GM18508 (cell line): ENCODE data around the gene STK26.
A peak's percentile ranks its signal among the peaks of the same experiment; 100 is the strongest.
"Not testable (repeated sequence)": the region's sequence is repeated elsewhere in the genome, so short reads cannot be mapped to it uniquely, and the experiment has no call there.

Source experiments
- ATAC-seq: cut with Tn5 transposase; IDR thresholded peaks from one replicate; pipeline ENCODE4 v1.9.1; 2021; ENCODE audit warnings: moderate number of reproducible peaks; ENCODE audit not compliant: insufficient read depth, unreplicated experiment

Gene STK26

GRCh38 chrX:132090403-132091159 is 67.5 kb downstream of the STK26 start:
- ATAC-seq: no peak

GRCh38 chrX:132092439-132093065 is 69.5 kb downstream of the STK26 start:
- peak; percentile 75 for ATAC-seq

DNA sequence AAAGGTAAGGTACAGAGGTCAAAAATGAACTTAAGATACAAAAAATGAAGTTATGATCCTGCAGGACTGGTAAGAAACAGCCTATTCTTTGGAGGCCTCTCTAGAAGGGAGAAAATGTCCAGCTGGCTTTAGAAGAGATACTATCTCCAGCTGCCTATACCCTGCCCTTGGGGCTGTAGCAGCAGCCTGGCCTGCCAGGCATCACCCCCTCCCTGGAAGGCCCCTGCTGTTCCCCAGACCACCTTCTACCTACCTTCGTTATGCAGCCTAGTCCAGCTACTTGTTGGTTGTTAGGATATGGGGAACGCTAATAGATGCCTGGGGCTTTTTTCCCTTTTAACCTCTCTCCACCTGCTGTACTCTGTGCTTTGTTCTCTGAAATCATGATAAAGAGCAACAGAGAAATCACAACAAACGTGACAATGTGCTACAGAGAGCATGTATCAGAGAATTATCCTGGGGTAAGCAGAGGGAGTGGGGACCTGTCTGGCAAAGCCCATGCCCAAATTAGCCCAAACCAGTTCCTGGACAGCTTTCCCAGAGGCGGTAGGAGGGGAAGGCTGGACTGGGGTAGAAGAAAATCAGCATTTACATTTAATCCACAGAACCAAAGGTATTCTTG is 70.2 kb downstream of the STK26 start:
- ATAC-seq: no peak

DNA sequence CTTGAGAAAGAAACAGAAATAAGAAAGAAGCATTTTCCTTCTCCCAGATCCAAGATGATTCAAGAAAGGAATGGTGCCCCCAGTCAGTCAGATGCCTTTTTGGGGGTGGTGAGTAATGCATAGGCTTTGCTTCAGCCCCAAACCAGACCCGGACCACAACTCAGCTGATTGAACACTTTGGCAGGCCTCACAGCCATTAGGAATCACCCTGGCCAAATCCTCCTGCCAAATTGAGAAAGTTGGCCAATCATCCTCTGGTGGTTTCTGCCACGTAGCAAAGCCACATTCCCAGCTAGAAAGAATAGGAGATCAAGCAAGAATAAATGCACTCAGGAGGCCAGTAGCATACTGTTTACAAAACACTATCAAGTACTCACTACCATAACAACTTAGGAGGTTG is 71.1 kb downstream of the STK26 start:
- ATAC-seq: no peak

DNA sequence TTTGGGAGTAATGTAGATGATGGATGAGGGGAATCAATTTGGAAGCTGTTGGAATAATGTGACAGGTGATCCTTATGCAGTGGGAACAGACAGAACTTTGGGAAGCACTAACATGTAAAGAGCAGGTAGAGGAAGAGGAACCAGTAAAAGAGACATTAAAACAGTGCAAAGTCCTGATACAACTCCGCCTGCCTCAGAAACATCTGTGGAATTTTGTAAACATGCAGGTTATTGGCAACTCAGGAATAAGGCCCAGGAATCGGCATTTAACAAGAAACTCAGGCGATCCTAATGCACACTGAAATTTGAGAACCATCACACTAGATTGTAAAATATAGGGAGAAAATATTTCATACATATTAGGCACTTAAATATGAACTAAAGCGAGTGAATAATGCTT is 75.6 kb downstream of the STK26 start:
- ATAC-seq: not testable (repeated sequence)

- ATAC-seq: no peak
Measured at GRCh38 chrX:132101206-132101605, 78.1 kb downstream of the STK26 start.

DNA sequence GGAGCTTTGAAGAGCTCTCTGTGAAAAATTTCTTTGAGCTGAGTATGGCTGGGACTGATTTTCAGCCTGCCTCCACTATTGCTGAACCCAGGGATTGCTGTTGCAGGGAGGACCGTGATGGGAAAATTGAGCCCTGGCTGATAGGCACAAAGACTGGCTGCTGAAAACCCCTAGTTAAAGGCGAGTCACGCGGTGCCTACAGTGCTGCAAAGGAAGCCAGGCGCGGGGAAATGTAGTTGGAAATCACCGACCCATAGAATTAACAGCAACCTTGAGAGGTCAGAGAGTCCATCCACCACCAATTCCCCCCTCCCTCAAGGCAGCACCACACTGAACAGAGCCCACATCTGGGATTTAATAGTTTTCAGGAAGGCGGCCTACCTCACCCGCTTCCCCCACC is 78.7 kb downstream of the STK26 start:
- ATAC-seq: no peak

GRCh38 chrX:132107291-132107690 is 84.2 kb downstream of the STK26 start:
- no peak for ATAC-seq

DNA sequence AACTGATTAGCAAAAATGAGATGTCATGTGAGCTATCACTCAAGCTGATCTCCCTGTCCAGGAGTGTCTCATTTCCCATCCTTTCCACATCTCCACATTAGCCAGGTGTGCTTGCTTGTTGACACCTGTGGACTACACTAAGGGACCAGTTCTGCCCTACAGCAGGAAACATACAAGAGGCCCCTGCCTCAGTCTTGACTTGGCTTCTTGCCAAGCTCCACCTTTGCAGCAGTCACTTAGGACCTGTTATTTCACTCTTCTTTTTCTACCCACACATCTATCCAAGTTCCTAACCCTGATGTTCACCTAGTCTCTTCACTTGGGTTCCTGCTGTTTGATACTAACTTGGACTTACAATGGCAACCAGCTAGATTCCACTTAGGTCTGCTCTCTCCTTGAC is 91.5 kb downstream of the STK26 start:
- no peak for ATAC-seq

- no peak for ATAC-seq
Measured at GRCh38 chrX:132115792-132116191, 92.7 kb downstream of the STK26 start.

DNA sequence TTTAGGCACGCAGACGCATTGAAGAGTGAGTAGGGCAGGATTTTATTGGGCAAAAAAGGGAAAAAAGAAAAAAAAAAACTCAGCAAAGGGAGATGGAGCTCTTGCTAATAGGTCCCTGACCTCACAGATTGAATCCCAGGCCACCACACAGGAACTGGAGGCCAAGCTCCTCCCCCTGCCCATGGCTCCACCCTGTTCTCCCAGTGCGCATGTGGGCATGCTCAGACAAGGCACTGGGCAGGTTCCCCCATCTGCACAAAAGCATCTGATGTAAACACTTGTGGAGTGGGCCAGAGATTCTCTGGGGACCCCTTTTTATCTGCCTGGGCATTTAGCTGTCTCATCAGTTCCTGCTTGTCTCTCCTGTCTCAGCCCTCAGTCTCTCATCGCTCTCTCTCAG is 95.3 kb downstream of the STK26 start:
- ATAC-seq: no peak

GRCh38 chrX:132119283-132119682 is 96.2 kb downstream of the STK26 start:
- ATAC-seq: no peak

DNA sequence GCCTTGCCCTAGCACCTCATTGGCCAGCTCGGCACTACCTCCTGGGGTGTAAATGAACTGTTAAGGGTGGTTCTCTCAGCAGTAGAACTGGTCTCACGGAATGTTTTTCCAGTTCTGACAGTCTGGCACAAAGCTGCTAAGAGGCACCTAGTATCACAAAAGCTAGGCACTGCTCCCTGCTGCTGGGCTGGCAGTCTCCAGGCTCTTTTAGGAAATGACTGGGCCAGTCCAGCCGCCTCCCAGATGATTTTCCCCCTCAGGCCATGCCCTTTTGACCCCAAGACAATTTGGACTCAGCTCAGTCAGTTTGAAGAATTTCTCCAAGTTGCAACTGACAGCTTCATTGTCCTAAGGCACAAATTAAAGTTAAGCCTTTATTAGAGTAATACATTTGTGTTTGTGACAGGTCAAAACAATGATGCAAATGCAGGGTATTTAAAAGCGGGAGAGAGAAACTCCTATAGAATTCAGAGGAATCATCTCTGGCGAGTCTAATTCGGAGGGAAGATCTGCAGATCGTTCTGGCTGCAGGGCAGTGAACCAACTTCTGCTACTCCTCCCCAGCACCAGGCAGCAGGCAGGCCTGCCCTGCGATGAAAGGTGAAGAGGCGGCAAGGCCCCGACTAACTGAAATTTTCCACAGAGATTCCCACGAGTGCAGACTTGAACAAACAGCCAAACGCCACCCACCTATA is 96.9 kb downstream of the STK26 start:
- no peak for ATAC-seq

- no peak for ATAC-seq
Measured at GRCh38 chrX:132120913-132121312, 97.8 kb downstream of the STK26 start.
